Measurements from ENCODE around the gene MRPL1. TPM values are rescaled to one million over a fixed set of nuclear protein-coding genes. Genes with fewer than 3 reads are reported as not detected.

MRPL1 gene
- total RNA-seq, 1 experiment from 2014 or later, result 42.0 TPM

DNA sequence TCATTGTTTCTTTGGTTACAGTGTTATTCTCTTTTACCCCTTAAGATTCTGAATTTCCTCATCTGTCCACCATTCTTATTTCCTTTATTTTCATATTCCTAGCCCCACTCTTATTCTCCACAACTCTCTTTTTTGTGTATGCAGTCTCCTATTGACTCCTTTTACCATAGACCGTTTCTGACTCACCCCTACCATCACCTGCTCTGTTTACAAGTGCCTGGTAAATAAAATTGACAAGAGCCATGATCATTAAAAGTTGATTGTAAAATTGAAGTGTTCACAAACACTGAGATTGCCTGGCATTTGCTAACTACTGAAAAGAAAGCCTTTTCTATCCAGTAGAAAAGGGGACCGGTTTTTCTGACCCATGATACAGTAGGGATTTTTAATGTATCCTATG lies 54.4 kb downstream of the MRPL1 start:
- ChIA-PET POLR2A (no interaction called here), CTCF (no interaction called here)
- BruUV-seq (replicated peaks), result no TSS peak
- H3K36me3 ChIP-seq (ENCODE audit: control insufficient read depth, insufficient read depth, low read length), result no peaks in the 10 kb centered on the region
- H3K9me3 ChIP-seq, result no peaks in the 10 kb centered on the region
- no peaks in the 10 kb centered on the region for H3K27me3 Mint-ChIP-seq (ENCODE audit: insufficient read depth, unreplicated experiment)
- DNase-seq, result no peak
- H3K36me3 Mint-ChIP-seq (ENCODE audit: insufficient read depth, unreplicated experiment), result no peaks in the 10 kb centered on the region
- H3K27ac Mint-ChIP-seq (ENCODE audit: unreplicated experiment), result peak overlapping the region; percentile 65
- H3K27me3 ChIP-seq (replicated peaks; ENCODE audit: control insufficient read depth, insufficient read depth, low read length), result no peaks in the 10 kb centered on the region
- intact Hi-C loops (cut with micrococcal nuclease; ENCODE audit: unreplicated experiment), result no loop called here
- peaks cover 5% of the 10 kb centered on the region for H3K4me1 ChIP-seq
- no peak overlapping the region for H3K4me3 Mint-ChIP-seq (ENCODE audit: unreplicated experiment)
- no peak for TF ChIP-seq CTCF (IDR thresholded peaks at IDR 0.05; ENCODE audit: insufficient read depth in 1 of 2, low read depth in 1 of 2, low read length in 1 of 2, severe bottlenecking in 1 of 2, unreplicated experiment in 1 of 2)
- peaks cover 18% of the 10 kb centered on the region for H3K4me1 Mint-ChIP-seq (ENCODE audit: low read depth, unreplicated experiment)
- H3K9me3 Mint-ChIP-seq (ENCODE audit: unreplicated experiment), result peaks cover 4% of the 10 kb centered on the region
- no peak overlapping the region for H3K4me3 ChIP-seq (ENCODE audit: low read depth, low read length)

- Mint-ChIP-seq H3K27me3 (ENCODE audit: insufficient read depth, unreplicated experiment) (no peaks in the 10 kb centered on the region), H3K27ac (ENCODE audit: unreplicated experiment) (no peak overlapping the region), H3K4me1 (ENCODE audit: low read depth, unreplicated experiment) (peaks cover 23% of the 10 kb centered on the region), H3K4me3 (ENCODE audit: unreplicated experiment) (no peak overlapping the region), H3K36me3 (ENCODE audit: insufficient read depth, unreplicated experiment) (no peaks in the 10 kb centered on the region), H3K9me3 (ENCODE audit: unreplicated experiment) (peaks cover 10% of the 10 kb centered on the region)
- CTCF ChIA-PET, result no interaction called here
- H3K36me3 ChIP-seq (ENCODE audit: control insufficient read depth, insufficient read depth, low read length), result no peaks in the 10 kb centered on the region
- peaks cover 7% of the 10 kb centered on the region for H3K4me1 ChIP-seq
- intact Hi-C loops (cut with micrococcal nuclease; ENCODE audit: unreplicated experiment), result no loop called here
- DNase-seq, result no peak
- no peaks in the 10 kb centered on the region for H3K27me3 ChIP-seq (replicated peaks; ENCODE audit: control insufficient read depth, insufficient read depth, low read length)
- no peaks in the 10 kb centered on the region for H3K9me3 ChIP-seq
- TF ChIP-seq CTCF (IDR thresholded peaks at IDR 0.05; ENCODE audit: insufficient read depth in 1 of 2, low read depth in 1 of 2, low read length in 1 of 2, severe bottlenecking in 1 of 2, unreplicated experiment in 1 of 2), result no peak
- H3K4me3 ChIP-seq (ENCODE audit: low read depth, low read length), result no peak overlapping the region
- POLR2A ChIA-PET, result no interaction called here
- no TSS peak for BruUV-seq (replicated peaks)
These were observed 55.0 kb downstream of the MRPL1 start for GRCh38 chr4:77917601-77918000.

DNA sequence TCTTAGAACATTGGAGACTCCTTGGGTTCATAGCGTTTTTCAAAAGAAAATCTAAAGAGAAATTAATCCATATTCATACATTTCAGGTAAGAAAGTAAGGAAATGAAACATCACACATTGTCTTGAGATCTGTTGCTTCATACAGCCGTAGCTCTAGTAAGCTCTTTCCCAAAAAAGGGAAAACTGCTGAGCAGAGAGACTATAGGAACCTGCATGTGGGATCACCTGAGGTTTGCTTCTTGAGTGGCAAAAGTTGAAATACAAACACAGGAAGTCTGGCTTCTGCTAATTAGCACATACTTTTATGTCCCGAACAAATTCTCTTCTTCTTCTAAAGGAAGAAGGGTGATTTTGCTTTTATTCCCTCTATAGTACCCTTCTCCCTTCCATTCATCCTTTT lies 57.7 kb downstream of the MRPL1 start:
- H3K9me3 Mint-ChIP-seq (ENCODE audit: unreplicated experiment), result peaks cover 14% of the 10 kb centered on the region
- no peaks in the 10 kb centered on the region for H3K27me3 Mint-ChIP-seq (ENCODE audit: insufficient read depth, unreplicated experiment)
- peak overlapping the region; percentile 43 for H3K27ac Mint-ChIP-seq (ENCODE audit: unreplicated experiment)
- POLR2A ChIA-PET, result no interaction called here
- no peak for TF ChIP-seq CTCF (IDR thresholded peaks at IDR 0.05; ENCODE audit: insufficient read depth in 1 of 2, low read depth in 1 of 2, low read length in 1 of 2, severe bottlenecking in 1 of 2, unreplicated experiment in 1 of 2)
- BruUV-seq (replicated peaks), result no TSS peak
- H3K4me1 Mint-ChIP-seq (ENCODE audit: low read depth, unreplicated experiment), result peaks cover 25% of the 10 kb centered on the region
- no peak overlapping the region for H3K4me3 Mint-ChIP-seq (ENCODE audit: unreplicated experiment)
- intact Hi-C loops (cut with micrococcal nuclease; ENCODE audit: unreplicated experiment), result no loop called here
- Histone ChIP-seq H3K9me3 (no peaks in the 10 kb centered on the region), H3K27me3 (replicated peaks; ENCODE audit: control insufficient read depth, insufficient read depth, low read length) (no peaks in the 10 kb centered on the region), H3K4me3 (ENCODE audit: low read depth, low read length) (no peak overlapping the region), H3K4me1 (peaks cover 7% of the 10 kb centered on the region), H3K36me3 (ENCODE audit: control insufficient read depth, insufficient read depth, low read length) (no peaks in the 10 kb centered on the region)
- no peak for DNase-seq
- CTCF ChIA-PET, result no interaction called here
- H3K36me3 Mint-ChIP-seq (ENCODE audit: insufficient read depth, unreplicated experiment), result peaks cover 4% of the 10 kb centered on the region
